Measurements from ENCODE around the gene PTPRD. TPM values are rescaled to one million over a fixed set of nuclear protein-coding genes. Genes with fewer than 3 reads are reported as not detected.
A peak's percentile ranks its signal among the peaks of the same experiment; 100 is the strongest.

PTPRD gene
- total and polyA plus RNA-seq, 2 donors (not counting 1 experiment from before 2014, with no cell fraction given), result not detected

DNA sequence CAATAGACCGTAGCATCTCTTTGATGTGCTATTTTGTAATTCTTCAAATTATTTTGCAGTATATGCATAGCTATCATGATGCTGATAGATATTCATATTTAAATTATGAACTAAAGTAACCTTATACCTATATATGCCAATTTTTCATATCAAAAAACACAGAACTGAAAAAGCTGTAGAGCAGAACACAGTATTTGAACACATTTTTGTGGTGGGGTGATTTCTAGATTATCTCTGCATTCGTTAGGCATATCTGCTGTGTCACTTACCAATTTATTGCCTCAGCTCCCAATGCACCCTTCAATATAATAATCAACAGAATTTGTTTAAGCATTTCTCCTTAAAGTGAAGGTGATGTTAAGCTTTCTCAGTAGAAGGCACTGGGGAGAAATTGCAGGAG lies 998.2 kb downstream of the PTPRD start:
- H3K4me3 Mint-ChIP-seq, result no peak overlapping the region
- WGBS (ENCODE audit: insufficient coverage), result no CpG with 5 or more reads among the region's 2 CpGs
- no peaks in the 10 kb centered on the region for H3K9me3 Mint-ChIP-seq (ENCODE audit: insufficient read depth)
- Histone ChIP-seq H3K36me3 (replicated peaks in 1 of 2; ENCODE audit: control extremely low read depth in 1 of 2, control insufficient read depth in 1 of 2, extremely low read depth in 1 of 2, insufficient read depth in 2 of 2, low read length in 1 of 2) (no peaks in the 10 kb centered on the region), H4K20me1 (ENCODE audit: control insufficient read depth, insufficient read depth, low read length, poor library complexity, severe bottlenecking) (no peaks in the 10 kb centered on the region), H3K9me3 (ENCODE audit: control extremely low read depth in 1 of 3, control insufficient read depth in 2 of 3, insufficient read depth in 1 of 3, low read length in 2 of 3) (no peaks in the 10 kb centered on the region), H2AFZ (ENCODE audit: insufficient read depth, low read depth, low read length, poor library complexity, severe bottlenecking) (no peak overlapping the region), H3K79me2 (ENCODE audit: control insufficient read depth, insufficient read depth, low read length) (no peaks in the 10 kb centered on the region), H3K4me2 (replicated peaks; ENCODE audit: low read depth, low read length, poor library complexity, severe bottlenecking) (peak overlapping the region; percentile 13), H3K4me3 (ENCODE audit: control extremely low read depth in 1 of 5, extremely low read depth in 1 of 5, insufficient read depth in 1 of 5, low read depth in 2 of 5, low read length in 4 of 5) (no peak overlapping the region), H3K27ac (ENCODE audit: low read length in 2 of 2) (no peak overlapping the region), H3K4me1 (ENCODE audit: control insufficient read depth in 2 of 2, insufficient read depth in 2 of 2, low read length in 2 of 2) (peaks cover 18 to 30% of the 10 kb centered on the region in 2 donors), H3K9ac (ENCODE audit: low read length) (no peak overlapping the region), H3K27me3 (replicated peaks in 1 of 4; ENCODE audit: control extremely low read depth in 1 of 4, control insufficient read depth in 3 of 4, insufficient read depth in 4 of 4, low read length in 3 of 4) (no peaks in the 10 kb centered on the region)
- DNase-seq, result no peak
- TF ChIP-seq, protein P1, sequence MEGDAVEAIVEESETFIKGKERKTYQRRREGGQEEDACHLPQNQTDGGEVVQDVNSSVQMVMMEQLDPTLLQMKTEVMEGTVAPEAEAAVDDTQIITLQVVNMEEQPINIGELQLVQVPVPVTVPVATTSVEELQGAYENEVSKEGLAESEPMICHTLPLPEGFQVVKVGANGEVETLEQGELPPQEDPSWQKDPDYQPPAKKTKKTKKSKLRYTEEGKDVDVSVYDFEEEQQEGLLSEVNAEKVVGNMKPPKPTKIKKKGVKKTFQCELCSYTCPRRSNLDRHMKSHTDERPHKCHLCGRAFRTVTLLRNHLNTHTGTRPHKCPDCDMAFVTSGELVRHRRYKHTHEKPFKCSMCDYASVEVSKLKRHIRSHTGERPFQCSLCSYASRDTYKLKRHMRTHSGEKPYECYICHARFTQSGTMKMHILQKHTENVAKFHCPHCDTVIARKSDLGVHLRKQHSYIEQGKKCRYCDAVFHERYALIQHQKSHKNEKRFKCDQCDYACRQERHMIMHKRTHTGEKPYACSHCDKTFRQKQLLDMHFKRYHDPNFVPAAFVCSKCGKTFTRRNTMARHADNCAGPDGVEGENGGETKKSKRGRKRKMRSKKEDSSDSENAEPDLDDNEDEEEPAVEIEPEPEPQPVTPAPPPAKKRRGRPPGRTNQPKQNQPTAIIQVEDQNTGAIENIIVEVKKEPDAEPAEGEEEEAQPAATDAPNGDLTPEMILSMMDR (IDR thresholded peaks at IDR 0.05), result no peak
- ChIA-PET POLR2A (no interaction called here), CTCF (interaction anchor here (1.7 kb wide), 1 partner anchor 175 kb away, joined by 4 read pairs; no protein-coding TSS in a partner anchor)
- H3K27me3 Mint-ChIP-seq, result no peaks in the 10 kb centered on the region
- no peak overlapping the region for H3K27ac Mint-ChIP-seq
- intact Hi-C loops (cut with micrococcal nuclease), result no loop called here
- no peak for ATAC-seq (ENCODE audit: low read depth)
- H3K4me1 Mint-ChIP-seq, result peaks cover 30% of the 10 kb centered on the region

DNA sequence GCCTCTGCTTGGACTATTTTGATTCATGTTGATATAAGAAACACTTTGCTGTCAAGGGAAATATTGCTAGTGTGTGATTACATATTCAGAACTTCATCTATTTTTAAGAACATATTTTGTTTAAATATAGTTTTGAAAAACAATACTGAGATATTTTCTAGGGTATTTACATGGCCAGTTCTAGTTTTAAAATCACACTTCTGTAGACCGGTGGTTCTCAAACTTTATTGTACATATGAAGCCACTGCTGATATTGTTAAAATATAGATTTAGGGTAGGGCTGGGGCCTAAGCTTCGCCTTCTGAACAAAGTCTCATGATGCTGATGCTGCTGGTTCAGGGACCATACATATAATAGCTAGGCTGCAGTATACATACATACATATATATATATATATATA lies 1000.0 kb downstream of the PTPRD start:
- peak overlapping the region; percentile 60 for H3K4me3 Mint-ChIP-seq

More for the DNA sequence above, 1000.0 kb downstream of the PTPRD start:
- Histone ChIP-seq H3K9me3 (ENCODE audit: control extremely low read depth in 1 of 3, control insufficient read depth in 2 of 3, insufficient read depth in 1 of 3, low read length in 2 of 3) (no peaks in the 10 kb centered on the region), H3K27me3 (replicated peaks in 1 of 4; ENCODE audit: control extremely low read depth in 1 of 4, control insufficient read depth in 3 of 4, insufficient read depth in 4 of 4, low read length in 3 of 4) (no peaks in the 10 kb centered on the region), H3K36me3 (replicated peaks in 1 of 2; ENCODE audit: control extremely low read depth in 1 of 2, control insufficient read depth in 1 of 2, extremely low read depth in 1 of 2, insufficient read depth in 2 of 2, low read length in 1 of 2) (no peaks in the 10 kb centered on the region), H3K4me2 (replicated peaks; ENCODE audit: low read depth, low read length, poor library complexity, severe bottlenecking) (peak overlapping the region; percentile 52), H3K27ac (ENCODE audit: low read length in 2 of 2) (peak overlapping the region in 1 of 2 donors; percentile 4), H3K9ac (ENCODE audit: low read length) (no peak overlapping the region), H3K4me1 (ENCODE audit: control insufficient read depth in 2 of 2, insufficient read depth in 2 of 2, low read length in 2 of 2) (peaks cover 18 to 30% of the 10 kb centered on the region in 2 donors), H2AFZ (ENCODE audit: insufficient read depth, low read depth, low read length, poor library complexity, severe bottlenecking) (no peak overlapping the region), H4K20me1 (ENCODE audit: control insufficient read depth, insufficient read depth, low read length, poor library complexity, severe bottlenecking) (no peaks in the 10 kb centered on the region), H3K4me3 (ENCODE audit: control extremely low read depth in 1 of 5, extremely low read depth in 1 of 5, insufficient read depth in 1 of 5, low read depth in 2 of 5, low read length in 4 of 5) (no peak overlapping the region), H3K79me2 (ENCODE audit: control insufficient read depth, insufficient read depth, low read length) (no peaks in the 10 kb centered on the region)
- Mint-ChIP-seq H3K4me1 (peaks cover 30% of the 10 kb centered on the region), H3K9me3 (ENCODE audit: insufficient read depth) (no peaks in the 10 kb centered on the region), H3K27me3 (no peaks in the 10 kb centered on the region), H3K27ac (peak overlapping the region; percentile 20)
- no CpG with 5 or more reads among the region's 2 CpGs for WGBS (ENCODE audit: insufficient coverage)
- ChIA-PET POLR2A (no interaction called here), CTCF (no interaction called here)
- intact Hi-C loops (cut with micrococcal nuclease), result no loop called here
- no peak for DNase-seq
- TF ChIP-seq, protein P1 (IDR thresholded peaks at IDR 0.05), result no peak
- no peak for TF ChIP-seq EZH2 (IDR thresholded peaks at IDR 0.05; ENCODE audit: borderline replicate concordance, insufficient read depth, low read depth, low read length, poor library complexity, severe bottlenecking)
- peak; percentile 11 for ATAC-seq (ENCODE audit: low read depth)

Data from B cell (primary cell).